Measurements from ENCODE around the gene VPS29. TPM values are rescaled to one million over a fixed set of nuclear protein-coding genes. Genes with fewer than 3 reads are reported as not detected.

The VPS29 gene
- total RNA-seq: 66.0 and 70.1 TPM in 2 replicates

GRCh38 chr12:110501752-110502738, at the start of gene VPS29, which contains the start of gene RAD9B:
Gene VPS29 (minus strand): TSS chr12:110502111. CDS start chr12:110502051, 60 bp downstream.
Gene RAD9B (plus strand): TSS chr12:110502331. CDS start chr12:110502338, 7 bp downstream.
- DNase-seq (ENCODE audit: low read depth in 2 of 2): peak; percentile 97 to 98

GRCh38 chr12:110550981-110551380, 49.1 kb upstream of the VPS29 start:
- no peak for DNase-seq (ENCODE audit: low read depth in 2 of 2)

GRCh38 chr12:110549716-110550115, 47.8 kb upstream of the VPS29 start:
- DNase-seq (ENCODE audit: low read depth in 2 of 2): no peak

GRCh38 chr12:110548678-110549077, 46.8 kb upstream of the VPS29 start:
- no peak for DNase-seq (ENCODE audit: low read depth in 2 of 2)

- DNase-seq (ENCODE audit: low read depth in 2 of 2): peak in 1 of 2 donors; percentile 35
These were observed 45.2 kb upstream of the VPS29 start for GRCh38 chr12:110547090-110547489.

- DNase-seq (ENCODE audit: low read depth in 2 of 2): peak in 1 of 2 donors; percentile 61
These were observed 44.4 kb upstream of the VPS29 start for GRCh38 chr12:110546339-110546738.

GRCh38 chr12:110545812-110546211, 43.9 kb upstream of the VPS29 start:
- peak in 1 of 2 donors; percentile 44 for DNase-seq (ENCODE audit: low read depth in 2 of 2)

- peak in 1 of 2 donors; percentile 94 for DNase-seq (ENCODE audit: low read depth in 2 of 2)
These were observed 43.3 kb upstream of the VPS29 start for GRCh38 chr12:110545259-110545658.

- DNase-seq (ENCODE audit: low read depth in 2 of 2): no peak
These were observed 42.1 kb upstream of the VPS29 start for GRCh38 chr12:110543965-110544364.

- DNase-seq (ENCODE audit: low read depth in 2 of 2): peak; percentile 91 to 92
These were observed 41.5 kb upstream of the VPS29 start for GRCh38 chr12:110543252-110543959.

GRCh38 chr12:110540048-110540447, 38.1 kb upstream of the VPS29 start:
- no peak for DNase-seq (ENCODE audit: low read depth in 2 of 2)

GRCh38 chr12:110538869-110539622, 37.1 kb upstream of the VPS29 start:
- DNase-seq (ENCODE audit: low read depth in 2 of 2): peak in 1 of 2 donors; percentile 45

GRCh38 chr12:110537605-110538409, 35.9 kb upstream of the VPS29 start:
- no peak for DNase-seq (ENCODE audit: low read depth in 2 of 2)

GRCh38 chr12:110536834-110537604, 35.1 kb upstream of the VPS29 start:
- DNase-seq (ENCODE audit: low read depth in 2 of 2): no peak

GRCh38 chr12:110534811-110535210, 32.9 kb upstream of the VPS29 start:
- no peak for DNase-seq (ENCODE audit: low read depth in 2 of 2)

- DNase-seq (ENCODE audit: low read depth in 2 of 2): no peak
These were observed 31.7 kb upstream of the VPS29 start for GRCh38 chr12:110533607-110534006.

- DNase-seq (ENCODE audit: low read depth in 2 of 2): no peak
These were observed 30.7 kb upstream of the VPS29 start for GRCh38 chr12:110532644-110533043.

- no peak for DNase-seq (ENCODE audit: low read depth in 2 of 2)
These were observed 29.9 kb upstream of the VPS29 start for GRCh38 chr12:110531741-110532333.

GRCh38 chr12:110530511-110530910, 28.6 kb upstream of the VPS29 start:
- no peak for DNase-seq (ENCODE audit: low read depth in 2 of 2)

Measured in dermis microvascular lymphatic vessel endothelial cell (primary cell).